ENCODE results near the gene MLLT6. TPM values are rescaled to one million over a fixed set of nuclear protein-coding genes. Genes with fewer than 3 reads are reported as not detected.

MLLT6 gene
- total and polyA plus RNA-seq, 2 of the 13 experiments (the other 11 are each of a cell fraction or from before 2014, with no cell fraction given): 50.7 to 69.5 TPM

DNA sequence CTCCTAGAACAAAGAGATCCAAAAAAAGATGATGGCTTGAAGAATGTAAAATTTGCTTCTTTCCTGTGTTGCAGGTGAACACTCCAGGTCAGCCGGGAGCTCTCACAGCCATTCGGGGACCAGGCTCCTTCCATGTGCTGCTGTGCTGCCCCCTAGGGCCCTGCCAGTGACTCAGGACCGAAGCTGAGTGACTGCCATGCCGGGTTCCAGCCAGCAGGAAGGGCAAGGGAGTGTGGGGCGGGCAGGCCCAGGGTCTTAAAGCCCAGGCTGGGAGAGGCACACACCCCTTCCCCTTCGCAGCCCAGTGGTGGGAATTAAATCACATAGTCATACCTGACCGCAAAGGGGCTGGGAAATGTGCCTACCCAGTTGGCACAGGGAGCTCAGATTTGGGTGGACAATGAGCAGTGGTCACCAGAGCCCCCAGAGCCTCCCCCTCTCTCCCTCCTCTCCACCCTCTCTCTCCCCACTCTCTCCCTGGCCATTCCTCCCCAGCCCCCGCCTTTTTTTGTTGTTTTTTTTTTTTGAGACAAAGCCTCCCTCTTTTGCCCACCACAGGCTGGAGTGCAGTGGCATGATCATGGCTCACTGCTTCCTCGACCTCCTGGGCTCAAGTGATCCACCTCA lies 41.8 kb upstream of the MLLT6 start (continued):
- TF ChIP-seq SMAD1 (CRISPR knock-in tag; IDR thresholded peaks at IDR 0.05; ENCODE audit: borderline replicate concordance, low read depth): peak; percentile 65; the same call in 1 of the 2 replicates
- TF ChIP-seq TBL1XR1 (IDR thresholded peaks at IDR 0.05; ENCODE audit: borderline replicate concordance, low read length, partially characterized antibody): no peak
- TF ChIP-seq, protein P1, sequence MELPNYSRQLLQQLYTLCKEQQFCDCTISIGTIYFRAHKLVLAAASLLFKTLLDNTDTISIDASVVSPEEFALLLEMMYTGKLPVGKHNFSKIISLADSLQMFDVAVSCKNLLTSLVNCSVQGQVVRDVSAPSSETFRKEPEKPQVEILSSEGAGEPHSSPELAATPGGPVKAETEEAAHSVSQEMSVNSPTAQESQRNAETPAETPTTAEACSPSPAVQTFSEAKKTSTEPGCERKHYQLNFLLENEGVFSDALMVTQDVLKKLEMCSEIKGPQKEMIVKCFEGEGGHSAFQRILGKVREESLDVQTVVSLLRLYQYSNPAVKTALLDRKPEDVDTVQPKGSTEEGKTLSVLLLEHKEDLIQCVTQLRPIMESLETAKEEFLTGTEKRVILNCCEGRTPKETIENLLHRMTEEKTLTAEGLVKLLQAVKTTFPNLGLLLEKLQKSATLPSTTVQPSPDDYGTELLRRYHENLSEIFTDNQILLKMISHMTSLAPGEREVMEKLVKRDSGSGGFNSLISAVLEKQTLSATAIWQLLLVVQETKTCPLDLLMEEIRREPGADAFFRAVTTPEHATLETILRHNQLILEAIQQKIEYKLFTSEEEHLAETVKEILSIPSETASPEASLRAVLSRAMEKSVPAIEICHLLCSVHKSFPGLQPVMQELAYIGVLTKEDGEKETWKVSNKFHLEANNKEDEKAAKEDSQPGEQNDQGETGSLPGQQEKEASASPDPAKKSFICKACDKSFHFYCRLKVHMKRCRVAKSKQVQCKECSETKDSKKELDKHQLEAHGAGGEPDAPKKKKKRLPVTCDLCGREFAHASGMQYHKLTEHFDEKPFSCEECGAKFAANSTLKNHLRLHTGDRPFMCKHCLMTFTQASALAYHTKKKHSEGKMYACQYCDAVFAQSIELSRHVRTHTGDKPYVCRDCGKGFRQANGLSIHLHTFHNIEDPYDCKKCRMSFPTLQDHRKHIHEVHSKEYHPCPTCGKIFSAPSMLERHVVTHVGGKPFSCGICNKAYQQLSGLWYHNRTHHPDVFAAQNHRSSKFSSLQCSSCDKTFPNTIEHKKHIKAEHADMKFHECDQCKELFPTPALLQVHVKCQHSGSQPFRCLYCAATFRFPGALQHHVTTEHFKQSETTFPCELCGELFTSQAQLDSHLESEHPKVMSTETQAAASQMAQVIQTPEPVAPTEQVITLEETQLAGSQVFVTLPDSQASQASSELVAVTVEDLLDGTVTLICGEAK (IDR thresholded peaks at IDR 0.05): no peak
- TF ChIP-seq, protein P1 (CRISPR knock-in tag; IDR thresholded peaks at IDR 0.05): no peak; the same call in 1 of the 2 replicates
- TF ChIP-seq IRF2 (CRISPR knock-in tag; IDR thresholded peaks at IDR 0.05): peak; percentile 90
- TF ChIP-seq ZMAT3 (CRISPR knock-in tag; conservative IDR thresholded peaks at IDR 0.05): peak; percentile 39; the same call in 1 of the 2 replicates
- no peak for TF ChIP-seq NCOA1 (CRISPR knock-in tag; IDR thresholded peaks at IDR 0.05)
- TF ChIP-seq ZNF446 (CRISPR knock-in tag; IDR thresholded peaks at IDR 0.05): no peak
- peak; percentile 59 for TF ChIP-seq PHF8 (CRISPR knock-in tag; IDR thresholded peaks at IDR 0.05)
- no peak for TF ChIP-seq ZNF326 (CRISPR knock-in tag; IDR thresholded peaks at IDR 0.05; ENCODE audit: borderline replicate concordance)
- TF ChIP-seq NKX3-1 (CRISPR knock-in tag; IDR thresholded peaks at IDR 0.05): no peak
- no peak for TF ChIP-seq PLRG1 (conservative IDR thresholded peaks at IDR 0.05)
- no peak for TF ChIP-seq MAFG (CRISPR knock-in tag; IDR thresholded peaks at IDR 0.05)
- TF ChIP-seq ZNF609 (CRISPR knock-in tag; IDR thresholded peaks at IDR 0.05; ENCODE audit: borderline replicate concordance): no peak; the same call in 1 of the 2 replicates
- TF ChIP-seq NRL (CRISPR knock-in tag; IDR thresholded peaks at IDR 0.05; ENCODE audit: borderline replicate concordance): 0 out of 2 replicates have a peak, but pooled peaks have one; percentile 39

All from HepG2 (cell line).